Non-pigmented ciliary epithelial cell (primary cell): ENCODE results near the gene GIMAP6.
"Not testable (repeated sequence)": the region's sequence is repeated elsewhere in the genome, so short reads cannot be mapped to it uniquely, and the experiment has no call there.

Experiments
- DNase-seq: peaks from one replicate; pipeline ENCODE4 v3.0.0-alpha.2; 2010; ENCODE audit warnings: low read depth

Gene GIMAP6

DNA sequence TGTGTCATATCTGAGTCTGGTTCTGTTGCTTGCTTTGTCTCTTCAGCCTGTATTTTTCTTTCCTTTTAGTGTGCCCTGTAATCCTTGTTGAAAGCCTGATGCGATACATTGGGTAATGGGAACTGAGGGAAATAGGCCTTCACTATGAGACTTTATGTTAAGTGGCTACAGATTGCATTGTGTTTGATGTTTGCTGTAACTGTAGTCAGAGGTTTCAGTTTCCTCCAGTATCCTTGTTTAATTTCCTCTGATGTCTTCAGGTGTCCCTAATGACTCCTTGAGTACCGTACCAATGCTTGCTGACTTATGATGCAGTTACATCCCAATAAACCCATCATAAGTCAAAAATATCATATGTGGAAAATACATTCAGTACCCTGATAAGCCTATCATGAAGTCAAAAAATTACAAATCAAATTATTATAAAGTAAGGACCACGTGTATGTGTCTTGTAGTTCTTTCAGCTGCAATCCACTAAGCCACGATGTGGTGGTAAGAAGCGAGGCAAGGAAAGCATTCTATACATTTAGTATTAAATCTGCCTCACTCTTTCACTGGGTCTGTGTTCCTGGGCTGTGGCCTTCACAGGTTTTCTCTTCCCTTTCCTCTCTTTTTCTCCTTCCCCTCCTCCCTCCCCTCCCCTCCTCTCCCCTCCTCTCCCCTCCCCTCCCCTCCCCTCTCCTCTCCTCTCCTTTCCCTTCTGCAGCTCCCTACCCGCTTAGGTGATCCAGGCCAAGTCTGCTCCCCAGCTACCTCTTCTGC lies 13.3 kb upstream of the GIMAP6 start:
- no peak for DNase-seq

DNA sequence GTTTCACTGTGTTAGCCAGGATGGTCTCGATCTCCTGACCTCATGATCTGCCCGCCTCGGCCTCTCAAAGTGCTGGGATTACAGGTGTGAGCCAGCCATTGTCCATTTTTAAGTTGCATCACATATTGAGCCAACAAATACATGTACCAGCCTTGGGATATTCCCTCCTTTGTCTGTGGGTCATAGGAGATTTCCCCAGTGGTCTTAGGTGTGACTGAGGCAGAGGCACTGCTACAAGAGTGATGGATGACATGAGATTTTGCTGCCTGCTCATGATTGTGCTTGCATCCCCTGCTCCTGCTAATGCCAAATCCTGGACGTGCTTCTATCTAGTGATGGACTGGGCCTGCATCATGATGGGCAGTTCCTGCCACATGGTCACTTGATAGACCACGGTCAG lies 10.7 kb upstream of the GIMAP6 start:
- no peak for DNase-seq

DNA sequence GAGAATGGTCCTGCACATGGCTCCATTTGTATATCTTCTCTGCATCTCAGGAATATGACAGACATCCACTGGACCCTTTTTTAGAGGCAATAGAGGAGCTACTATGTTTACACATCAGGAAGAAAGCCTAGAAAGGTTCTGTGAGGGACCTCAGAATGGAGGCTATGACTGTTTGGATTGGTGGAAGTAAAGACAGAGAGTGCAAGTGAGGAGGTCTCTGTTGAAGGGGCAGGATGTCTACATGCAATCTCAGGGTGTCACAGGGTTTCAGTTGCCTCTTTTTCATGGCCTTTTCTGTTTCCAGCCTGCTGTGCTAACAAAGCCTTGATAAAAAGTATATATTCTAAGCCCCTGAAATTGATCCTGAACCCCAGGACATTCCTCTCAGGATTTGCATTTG lies 9.7 kb upstream of the GIMAP6 start:
- DNase-seq: no peak

GRCh38 chr7:150633926-150634325 lies 1.7 kb upstream of the GIMAP6 start:
- no peak for DNase-seq

DNA sequence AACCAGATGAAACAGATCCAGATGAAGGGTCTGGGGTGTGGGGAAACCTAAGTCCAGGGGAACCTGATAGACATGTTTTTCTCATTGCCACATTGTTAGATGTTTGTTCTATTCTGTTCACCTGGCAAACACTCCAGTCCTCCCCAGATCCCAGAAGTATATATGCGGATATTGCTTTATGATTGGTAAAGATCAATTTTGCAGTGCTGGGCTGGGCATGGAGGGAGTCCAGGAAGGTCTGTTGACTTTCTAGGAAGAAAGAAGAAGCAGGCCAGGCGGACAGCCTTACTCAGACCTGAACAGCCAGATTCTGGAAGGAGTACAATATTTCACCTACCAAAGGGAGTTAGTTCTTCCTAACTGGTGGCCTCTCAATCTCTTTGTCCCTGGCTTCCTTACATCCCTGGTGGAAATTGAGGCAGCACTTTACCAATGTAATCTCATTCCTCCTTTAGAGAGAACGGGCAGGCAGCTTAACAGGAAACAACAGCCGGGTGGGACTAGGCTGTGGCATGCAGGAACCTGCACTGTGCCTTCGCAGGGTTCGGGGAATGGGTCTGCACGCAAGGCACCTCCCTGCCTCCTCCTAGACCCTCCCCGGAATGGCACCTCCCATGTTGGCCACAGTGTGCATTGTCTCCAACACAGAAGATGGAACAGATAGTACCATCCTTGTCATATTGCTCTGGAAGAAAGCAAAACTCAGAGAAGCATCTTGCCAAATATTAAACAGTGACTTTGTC lies 930 bp downstream of the GIMAP6 start:
- no peak for DNase-seq

GRCh38 chr7:150629347-150629746 lies 2.8 kb downstream of the GIMAP6 start:
- DNase-seq: no peak

- DNase-seq: no peak
Measured at GRCh38 chr7:150627959-150628358, 4.2 kb downstream of the GIMAP6 start.

GRCh38 chr7:150626696-150627095 lies 5.5 kb downstream of the GIMAP6 start:
- DNase-seq: no peak

DNA sequence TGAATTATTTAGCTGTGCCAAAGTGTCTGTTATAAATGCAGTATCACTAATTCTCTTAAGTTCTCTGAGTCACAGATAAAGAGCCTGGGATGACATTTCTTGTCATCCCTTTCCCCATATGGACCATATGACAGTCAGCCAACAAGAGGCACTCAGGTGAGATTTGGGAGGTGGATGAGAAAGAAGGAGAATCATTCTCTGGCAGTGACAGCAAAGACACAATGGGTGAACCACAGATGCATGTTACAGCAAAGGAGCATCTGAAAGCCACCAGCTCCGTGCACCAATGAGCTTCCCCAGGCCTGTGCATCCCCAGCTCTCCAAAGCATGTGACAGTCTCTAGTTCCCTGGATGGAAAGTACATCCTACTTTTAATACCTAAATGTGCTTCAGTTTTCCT lies 10.8 kb downstream of the GIMAP6 start:
- DNase-seq: no peak

GRCh38 chr7:150620617-150621371 lies 11.4 kb downstream of the GIMAP6 start:
- DNase-seq: no peak

DNA sequence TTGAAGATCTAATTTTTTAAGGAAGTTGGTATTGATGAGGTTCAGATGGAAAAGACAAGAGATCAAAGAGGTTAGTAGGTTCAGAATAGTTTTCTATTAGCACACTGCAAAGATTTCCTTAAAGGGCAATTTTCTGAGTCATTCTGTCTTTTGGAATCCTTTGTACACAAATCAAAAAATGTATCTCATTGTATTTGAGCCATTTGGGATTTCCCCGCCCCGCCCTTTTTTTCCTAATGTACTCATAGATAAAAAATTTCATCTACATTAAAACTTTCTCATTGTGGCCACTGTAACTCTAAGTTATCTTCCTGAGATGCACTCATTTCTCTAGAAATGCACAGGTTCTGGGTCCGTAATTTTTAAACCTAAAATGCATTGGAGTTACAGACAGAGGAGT lies 12.1 kb downstream of the GIMAP6 start:
- no peak for DNase-seq

GRCh38 chr7:150615221-150615755 lies 16.9 kb downstream of the GIMAP6 start:
- not testable (repeated sequence) for DNase-seq

DNA sequence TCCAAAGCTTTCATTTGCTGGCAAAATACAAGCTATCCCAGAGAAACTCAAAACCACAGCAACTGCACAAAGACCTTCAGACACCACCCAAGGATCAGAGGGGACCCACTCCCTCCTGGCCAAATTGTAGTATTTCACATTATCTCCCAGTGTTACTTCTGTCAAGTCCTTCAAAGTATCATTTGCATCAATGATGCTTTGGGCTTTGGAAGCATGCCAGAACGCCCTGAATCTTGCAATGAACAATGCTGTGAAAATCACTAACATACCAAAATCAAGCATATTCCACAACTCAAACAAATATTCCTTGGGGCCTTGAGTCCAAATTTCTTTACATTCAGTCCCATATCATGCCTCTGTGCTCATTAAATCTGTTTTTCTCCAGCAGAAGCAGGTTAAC lies 17.8 kb downstream of the GIMAP6 start:
- not testable (repeated sequence) for DNase-seq

- no peak for DNase-seq
Measured at GRCh38 chr7:150613880-150614279, 18.3 kb downstream of the GIMAP6 start.

- DNase-seq: no peak
Measured at GRCh38 chr7:150612925-150613324, 19.3 kb downstream of the GIMAP6 start.

DNA sequence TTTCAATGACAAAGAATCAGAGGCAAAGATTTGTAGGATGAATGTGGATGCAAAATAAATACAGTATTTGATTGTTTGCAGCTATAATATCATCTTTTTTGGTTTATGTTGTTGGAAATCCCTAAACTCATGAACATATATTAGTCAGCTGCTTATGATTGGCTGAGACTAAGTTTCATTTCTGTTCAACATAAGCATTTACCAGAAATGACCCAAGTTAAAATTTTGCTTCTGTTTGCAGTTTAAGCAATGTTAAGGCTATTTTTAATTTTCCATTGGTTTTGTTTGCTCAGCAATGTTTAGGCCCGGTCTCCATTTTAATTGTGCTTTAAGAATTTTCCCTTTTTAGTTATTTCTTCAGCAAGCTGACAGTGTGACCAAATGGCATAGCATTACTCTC lies 22.0 kb downstream of the GIMAP6 start:
- DNase-seq: no peak

GRCh38 chr7:150603600-150603999 lies 28.6 kb downstream of the GIMAP6 start:
- not testable (repeated sequence) for DNase-seq

DNA sequence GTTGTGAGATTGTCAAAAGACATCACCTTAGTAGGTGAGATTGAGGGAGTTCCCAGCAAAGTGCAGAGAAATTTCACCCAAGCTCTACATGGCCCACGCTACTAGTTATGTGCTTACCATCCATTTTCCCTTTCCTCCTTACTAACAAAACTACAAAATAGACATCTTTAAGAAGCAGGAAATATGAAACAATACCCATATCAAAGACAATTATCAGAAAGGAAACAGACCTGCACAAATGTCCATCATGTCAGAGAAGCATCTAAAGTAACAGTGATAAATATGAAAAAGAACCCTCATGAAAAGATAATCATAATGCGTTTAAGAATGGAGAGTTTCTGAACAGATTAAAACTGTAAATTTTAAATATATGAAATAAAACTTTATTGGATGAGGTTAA lies 36.8 kb downstream of the GIMAP6 start:
- no peak for DNase-seq

DNA sequence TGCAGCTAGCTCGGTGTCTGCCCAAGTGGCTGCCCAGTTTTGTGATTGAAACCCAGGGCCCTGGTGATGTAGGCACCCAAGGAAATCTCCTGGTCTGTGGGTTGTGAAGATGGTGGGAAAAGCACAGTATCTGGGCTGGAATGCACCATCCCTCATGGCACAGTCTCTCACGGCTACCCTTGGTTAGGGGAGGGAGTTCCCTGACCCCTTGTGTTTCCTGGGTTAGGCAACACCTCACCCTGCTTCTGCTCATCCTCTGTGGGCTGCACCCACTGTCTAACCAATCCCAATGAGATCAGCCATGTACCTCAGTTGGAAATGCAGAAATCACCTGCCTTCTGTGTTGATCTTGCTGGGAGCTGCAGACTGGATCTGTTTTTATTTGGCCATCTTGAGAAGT lies 37.4 kb downstream of the GIMAP6 start:
- no peak for DNase-seq

- no peak for DNase-seq
Measured at GRCh38 chr7:150587551-150587950, 44.6 kb downstream of the GIMAP6 start.

DNA sequence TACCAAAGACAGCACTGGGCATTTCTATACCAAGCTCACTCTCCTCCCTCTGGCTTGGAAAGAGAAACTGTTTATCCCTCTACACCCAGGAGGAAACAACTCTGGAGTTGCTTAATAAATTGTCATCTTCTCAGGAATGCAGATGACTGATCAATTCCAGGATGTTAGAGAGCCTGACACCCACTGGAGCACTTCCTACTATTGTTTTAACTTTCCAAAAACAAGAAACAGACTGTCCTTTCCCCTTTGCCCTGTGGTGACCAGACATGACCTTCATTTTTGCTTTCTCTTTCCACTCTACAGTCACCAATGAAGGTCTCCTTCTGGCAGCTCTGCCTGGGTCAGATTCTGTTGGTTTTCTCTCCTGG lies 45.4 kb downstream of the GIMAP6 start:
- DNase-seq: no peak

- DNase-seq: no peak
Measured at GRCh38 chr7:150586068-150586784, 46.0 kb downstream of the GIMAP6 start.
